ENCODE measurements around the gene ADGRB2. TPM values are rescaled to one million over a fixed set of nuclear protein-coding genes. Genes with fewer than 3 reads are reported as not detected.
A peak's percentile ranks its signal among the peaks of the same experiment; 100 is the strongest.

ADGRB2 gene
- total RNA-seq, 4 donors from 2014 or later, result 0.18 to 2.1 (median 0.86) TPM

GRCh38 chr1:31700468-31701090 lies 63.6 kb downstream of the ADGRB2 start:
- peaks cover 0 to 30% (median 0%) of the 10 kb centered on the region in 4 donors for H3K27me3 ChIP-seq
- H3K4me1 ChIP-seq, result peaks cover 48 to 83% (median 66%) of the 10 kb centered on the region in 3 donors
- H3K36me3 ChIP-seq, result peaks cover 0 to 30% (median 0%) of the 10 kb centered on the region in 3 donors
- no peak for DNase-seq
- 30 to 45% methylated on average over 5 to 7 of the region's 7 CpGs for WGBS, 2 donors
- intact Hi-C loops (cut with DNase I), result no loop called here
- H3K4me3 ChIP-seq, result no peak overlapping the region
- no peaks in the 10 kb centered on the region for H3K9me3 ChIP-seq
- peak overlapping the region; percentile 44 to 92 (median 86) for H3K27ac ChIP-seq
- no peak for TF ChIP-seq POLR2A (IDR thresholded peaks at IDR 0.05)
- TF ChIP-seq, protein P1, sequence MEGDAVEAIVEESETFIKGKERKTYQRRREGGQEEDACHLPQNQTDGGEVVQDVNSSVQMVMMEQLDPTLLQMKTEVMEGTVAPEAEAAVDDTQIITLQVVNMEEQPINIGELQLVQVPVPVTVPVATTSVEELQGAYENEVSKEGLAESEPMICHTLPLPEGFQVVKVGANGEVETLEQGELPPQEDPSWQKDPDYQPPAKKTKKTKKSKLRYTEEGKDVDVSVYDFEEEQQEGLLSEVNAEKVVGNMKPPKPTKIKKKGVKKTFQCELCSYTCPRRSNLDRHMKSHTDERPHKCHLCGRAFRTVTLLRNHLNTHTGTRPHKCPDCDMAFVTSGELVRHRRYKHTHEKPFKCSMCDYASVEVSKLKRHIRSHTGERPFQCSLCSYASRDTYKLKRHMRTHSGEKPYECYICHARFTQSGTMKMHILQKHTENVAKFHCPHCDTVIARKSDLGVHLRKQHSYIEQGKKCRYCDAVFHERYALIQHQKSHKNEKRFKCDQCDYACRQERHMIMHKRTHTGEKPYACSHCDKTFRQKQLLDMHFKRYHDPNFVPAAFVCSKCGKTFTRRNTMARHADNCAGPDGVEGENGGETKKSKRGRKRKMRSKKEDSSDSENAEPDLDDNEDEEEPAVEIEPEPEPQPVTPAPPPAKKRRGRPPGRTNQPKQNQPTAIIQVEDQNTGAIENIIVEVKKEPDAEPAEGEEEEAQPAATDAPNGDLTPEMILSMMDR (IDR thresholded peaks at IDR 0.05), result no peak

DNA sequence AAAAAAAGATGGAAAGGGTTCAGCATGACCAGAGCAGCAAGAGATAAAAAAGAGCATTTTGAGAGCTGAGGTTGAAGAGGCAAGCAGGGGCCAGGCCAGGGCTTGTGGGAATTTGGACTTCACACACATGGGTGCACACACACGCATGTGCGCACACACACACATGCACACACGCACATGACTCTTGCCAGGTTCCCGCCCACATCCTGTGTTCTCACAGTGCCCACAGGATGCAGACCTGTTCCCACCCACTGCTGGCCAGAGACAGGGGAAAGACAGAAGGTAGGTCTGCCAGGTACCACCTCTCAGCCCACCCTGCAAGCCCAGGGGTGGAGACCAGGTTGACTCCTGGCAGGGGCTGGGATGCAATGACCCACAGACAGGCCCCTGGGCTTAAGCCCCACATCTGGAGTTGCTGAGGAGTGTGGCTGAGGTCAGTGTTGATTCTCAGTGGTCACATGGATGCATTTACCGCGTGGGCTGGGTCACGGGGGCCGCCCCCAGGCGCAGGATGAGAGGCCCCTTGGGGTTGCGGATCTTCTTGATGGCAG lies 64.7 kb downstream of the ADGRB2 start:
- intact Hi-C loops (cut with DNase I), result no loop called here
- peaks cover 0 to 41% (median 0%) of the 10 kb centered on the region in 3 donors for H3K36me3 ChIP-seq
- H3K27me3 ChIP-seq, result peaks cover 0 to 20% (median 0%) of the 10 kb centered on the region in 4 donors
- no peak overlapping the region for H3K4me3 ChIP-seq
- TF ChIP-seq, protein P1 (IDR thresholded peaks at IDR 0.05), result no peak
- TF ChIP-seq POLR2A (IDR thresholded peaks at IDR 0.05), result no peak
- WGBS, 2 donors, result 31 to 51% methylated on average over 2 to 4 of the region's 10 CpGs
- H3K9me3 ChIP-seq, result no peaks in the 10 kb centered on the region
- H3K27ac ChIP-seq, result peak overlapping the region in 1 of 4 donors; percentile 92
- DNase-seq, result no peak
- H3K4me1 ChIP-seq, result peaks cover 42 to 73% (median 54%) of the 10 kb centered on the region in 3 donors

DNA sequence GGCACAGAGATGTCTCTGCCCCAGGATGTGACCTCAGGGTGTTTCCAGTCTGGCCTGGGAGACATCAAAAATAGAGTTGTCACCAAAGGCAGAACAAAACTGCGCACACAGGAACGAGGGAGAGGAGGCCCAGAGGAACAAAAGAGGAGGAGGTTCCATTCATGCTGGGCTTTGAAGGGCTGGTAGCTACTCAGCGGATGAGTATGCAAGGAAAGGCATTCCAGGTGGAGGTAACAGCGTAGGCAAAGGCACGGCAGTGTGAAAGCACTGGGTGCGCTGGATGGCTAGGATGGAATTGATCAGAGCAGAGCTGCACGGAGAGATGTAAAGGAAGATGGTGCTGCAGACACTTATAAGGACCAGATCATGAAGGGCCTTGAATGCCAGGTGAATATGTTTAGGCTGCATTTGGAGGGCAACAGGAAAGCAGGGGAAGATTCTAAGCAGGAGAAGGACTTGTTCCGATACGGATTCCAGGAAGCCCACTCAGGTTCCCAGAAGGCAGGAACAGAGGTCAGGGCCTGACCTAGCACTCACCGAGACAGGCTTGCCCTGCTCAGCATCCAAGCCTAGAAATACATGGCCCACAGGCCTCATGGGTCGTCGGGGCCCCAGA lies 66.7 kb downstream of the ADGRB2 start:
- Histone ChIP-seq H3K27ac (no peak overlapping the region), H3K9me3 (no peaks in the 10 kb centered on the region), H3K27me3 (peaks cover 0 to under 1% (median 0%) of the 10 kb centered on the region in 4 donors), H3K4me1 (peaks cover 23 to 53% (median 35%) of the 10 kb centered on the region in 3 donors), H3K36me3 (peaks cover 0 to 41% (median 0%) of the 10 kb centered on the region in 3 donors), H3K4me3 (no peak overlapping the region)
- intact Hi-C loops (cut with DNase I), result no loop called here
- 70 to 87% methylated on average over 11 to 12 of the region's 12 CpGs for WGBS, 2 donors
- TF ChIP-seq, protein P1 (IDR thresholded peaks at IDR 0.05), result no peak
- no peak for TF ChIP-seq POLR2A (IDR thresholded peaks at IDR 0.05)
- no peak for DNase-seq

GRCh38 chr1:31696242-31696641 lies 67.9 kb downstream of the ADGRB2 start:
- WGBS, 2 donors, result 29% methylated on average over 2 of the region's 4 CpGs; no CpG with 5 or more reads in 1 of the 2 donors
- intact Hi-C loops (cut with DNase I), result no loop called here
- no peak overlapping the region for H3K4me3 ChIP-seq
- H3K36me3 ChIP-seq, result peaks cover 0 to 41% (median 0%) of the 10 kb centered on the region in 3 donors
- DNase-seq, result no peak
- TF ChIP-seq, protein P1 (IDR thresholded peaks at IDR 0.05), result no peak
- TF ChIP-seq POLR2A (IDR thresholded peaks at IDR 0.05), result no peak
- H3K27me3 ChIP-seq, result no peaks in the 10 kb centered on the region
- H3K4me1 ChIP-seq, result peaks cover 12 to 41% (median 23%) of the 10 kb centered on the region in 3 donors
- H3K9me3 ChIP-seq, result no peaks in the 10 kb centered on the region
- H3K27ac ChIP-seq, result peak overlapping the region in 2 of 4 donors; percentile 26 to 29

DNA sequence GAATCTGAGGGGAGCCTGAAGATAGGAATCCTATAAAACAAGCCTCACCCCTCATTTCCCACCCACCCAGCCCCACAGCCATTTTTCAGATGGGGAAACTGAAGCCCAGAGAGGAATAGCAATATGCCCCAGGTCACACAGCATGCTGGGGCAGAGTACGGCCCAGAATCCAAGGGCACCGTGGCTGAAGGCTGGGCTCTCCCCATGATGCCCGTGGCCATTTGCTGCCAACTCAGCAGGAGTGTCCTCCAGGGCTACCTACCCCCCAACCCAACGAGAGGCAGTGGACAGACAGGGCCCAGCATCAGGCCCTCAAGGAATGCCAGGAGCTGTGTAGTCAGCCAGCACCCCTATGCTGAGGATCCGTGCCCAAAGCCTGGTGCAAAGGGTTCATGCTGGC lies 68.8 kb downstream of the ADGRB2 start:
- peaks cover 0 to 45% (median 0%) of the 10 kb centered on the region in 3 donors for H3K36me3 ChIP-seq
- DNase-seq, result no peak
- H3K27me3 ChIP-seq, result no peaks in the 10 kb centered on the region
- H3K27ac ChIP-seq, result peak overlapping the region in 2 of 4 donors; percentile 29 to 37
- no peak overlapping the region for H3K4me3 ChIP-seq
- WGBS, 2 donors, result 100% methylated on average over 1 of the region's 5 CpGs; no CpG with 5 or more reads in 1 of the 2 donors
- intact Hi-C loops (cut with DNase I), result no loop called here
- H3K9me3 ChIP-seq, result no peaks in the 10 kb centered on the region
- TF ChIP-seq, protein P1 (IDR thresholded peaks at IDR 0.05), result no peak
- no peak for TF ChIP-seq POLR2A (IDR thresholded peaks at IDR 0.05)
- H3K4me1 ChIP-seq, result peaks cover 2 to 32% (median 14%) of the 10 kb centered on the region in 3 donors

All from esophagus squamous epithelium (tissue), 5 donors.